ENCODE results near the gene TP53TG5.

Gene TP53TG5

GRCh38 chr20:45345104-45345936, 32.8 kb downstream of the TP53TG5 start:
- no peak for DNase-seq (ENCODE audit: low read depth)

- no peak for DNase-seq (ENCODE audit: low read depth)
These were observed 33.8 kb downstream of the TP53TG5 start for GRCh38 chr20:45344168-45344860.

- no peak for DNase-seq (ENCODE audit: low read depth)
These were observed 34.5 kb downstream of the TP53TG5 start for GRCh38 chr20:45343532-45344167.

GRCh38 chr20:45342855-45343531, 35.1 kb downstream of the TP53TG5 start:
- no peak for DNase-seq (ENCODE audit: low read depth)

- DNase-seq (ENCODE audit: low read depth): no peak
These were observed 35.9 kb downstream of the TP53TG5 start for GRCh38 chr20:45341939-45342854.

GRCh38 chr20:45341579-45341938, 36.6 kb downstream of the TP53TG5 start:
- DNase-seq (ENCODE audit: low read depth): no peak

- no peak for DNase-seq (ENCODE audit: low read depth)
These were observed 37.2 kb downstream of the TP53TG5 start for GRCh38 chr20:45340951-45341350.

- no peak for DNase-seq (ENCODE audit: low read depth)
These were observed 37.8 kb downstream of the TP53TG5 start for GRCh38 chr20:45340236-45340847.

- DNase-seq (ENCODE audit: low read depth): no peak
These were observed 38.3 kb downstream of the TP53TG5 start for GRCh38 chr20:45339799-45340198.

- no peak for DNase-seq (ENCODE audit: low read depth)
These were observed 39.0 kb downstream of the TP53TG5 start for GRCh38 chr20:45339084-45339483.

GRCh38 chr20:45338121-45339030, 39.7 kb downstream of the TP53TG5 start:
- DNase-seq (ENCODE audit: low read depth): no peak

- DNase-seq (ENCODE audit: low read depth): no peak
These were observed 40.6 kb downstream of the TP53TG5 start for GRCh38 chr20:45337367-45338120.

- DNase-seq (ENCODE audit: low read depth): no peak
These were observed 41.4 kb downstream of the TP53TG5 start for GRCh38 chr20:45336530-45337366.

- DNase-seq (ENCODE audit: low read depth): no peak
These were observed 47.6 kb downstream of the TP53TG5 start for GRCh38 chr20:45330476-45330875.

GRCh38 chr20:45329497-45330319, 48.4 kb downstream of the TP53TG5 start:
- DNase-seq (ENCODE audit: low read depth): no peak

GRCh38 chr20:45328451-45328850, 49.7 kb downstream of the TP53TG5 start:
- no peak for DNase-seq (ENCODE audit: low read depth)

- no peak for DNase-seq (ENCODE audit: low read depth)
These were observed 52.8 kb downstream of the TP53TG5 start for GRCh38 chr20:45325371-45325770.
